Osteoblast (primary cell): ENCODE measurements around the gene BAZ2B. TPM values are rescaled to one million over a fixed set of nuclear protein-coding genes. Genes with fewer than 3 reads are reported as not detected.

Source experiments
- DNase-seq: peaks from one replicate; pipeline ENCODE4 v3.0.0; 2011; ENCODE audit warnings: low spot score, mixed read lengths; ENCODE audit not compliant: insufficient read length; ENCODE audit errors: missing footprints
- H2AFZ ChIP-seq: 2 replicates; pipeline ENCODE4 v1.6.0; 2011; ENCODE audit warnings: mild to moderate bottlenecking, low read length
- H3K27ac ChIP-seq: 2 replicates; pipeline ENCODE4 v1.5.1; 2011; ENCODE audit warnings: mild to moderate bottlenecking, low read depth, low read length, moderate library complexity
- H3K27me3 ChIP-seq: 2 replicates; pipeline ENCODE4 v1.6.0; 2012; ENCODE audit warnings: mild to moderate bottlenecking, control low read depth, inconsistent platforms, low read length, moderate library complexity; ENCODE audit not compliant: insufficient read depth
- H3K36me3 ChIP-seq: 2 replicates; pipeline ENCODE4 v1.5.1; 2011; ENCODE audit warnings: mild to moderate bottlenecking, low read length, control low read depth, moderate library complexity; ENCODE audit not compliant: insufficient read depth
- H3K4me1 ChIP-seq: 2 replicates; pipeline ENCODE4 v1.5.1; 2011; ENCODE audit warnings: mild to moderate bottlenecking, low read length, control low read depth, moderate library complexity; ENCODE audit not compliant: insufficient read depth
- H3K4me2 ChIP-seq: 2 replicates; pipeline ENCODE4 v1.6.0; 2011; ENCODE audit warnings: mild to moderate bottlenecking, low read length; ENCODE audit not compliant: insufficient read depth
- H3K4me3 ChIP-seq: fragments of 200-600 bp; sonication (generic); 3 replicates; pipeline ENCODE4 v1.5.1; 2012; ENCODE audit warnings: mild to moderate bottlenecking, low read length, inconsistent platforms; ENCODE audit not compliant: insufficient read depth
- H3K79me2 ChIP-seq: 2 replicates; pipeline ENCODE4 v1.6.0; 2012; ENCODE audit warnings: mild to moderate bottlenecking, low read length, control low read depth, inconsistent platforms; ENCODE audit not compliant: insufficient read depth
- H3K9me3 ChIP-seq: 2 replicates; pipeline ENCODE4 v1.5.1; 2011; ENCODE audit warnings: low read depth, low read length, control low read depth
- H4K20me1 ChIP-seq: 2 replicates; pipeline ENCODE4 v1.6.0; 2012; ENCODE audit warnings: mild to moderate bottlenecking, low read length, control low read depth; ENCODE audit not compliant: insufficient read depth
- total RNA-seq: library from RNA; depleted of rRNA; stranded (reverse); fragments of >200 nt; gene quantifications from 2 replicates; pipeline ENCODE4 v1.2.3, GENCODE V29; 2012
- TF ChIP-seq, protein P1 (sequence below): IDR thresholded peaks from 2 replicates; pipeline ENCODE4 v1.5.1; 2011; ENCODE audit warnings: mild to moderate bottlenecking, low read depth, low read length, moderate library complexity; ENCODE audit errors: extremely low read depth

BAZ2B gene
- total RNA-seq, 1 donor = 59.4 TPM

GRCh38 chr2:159322419-159322818 lies 293.9 kb downstream of the BAZ2B start:
- TF ChIP-seq, protein P1, sequence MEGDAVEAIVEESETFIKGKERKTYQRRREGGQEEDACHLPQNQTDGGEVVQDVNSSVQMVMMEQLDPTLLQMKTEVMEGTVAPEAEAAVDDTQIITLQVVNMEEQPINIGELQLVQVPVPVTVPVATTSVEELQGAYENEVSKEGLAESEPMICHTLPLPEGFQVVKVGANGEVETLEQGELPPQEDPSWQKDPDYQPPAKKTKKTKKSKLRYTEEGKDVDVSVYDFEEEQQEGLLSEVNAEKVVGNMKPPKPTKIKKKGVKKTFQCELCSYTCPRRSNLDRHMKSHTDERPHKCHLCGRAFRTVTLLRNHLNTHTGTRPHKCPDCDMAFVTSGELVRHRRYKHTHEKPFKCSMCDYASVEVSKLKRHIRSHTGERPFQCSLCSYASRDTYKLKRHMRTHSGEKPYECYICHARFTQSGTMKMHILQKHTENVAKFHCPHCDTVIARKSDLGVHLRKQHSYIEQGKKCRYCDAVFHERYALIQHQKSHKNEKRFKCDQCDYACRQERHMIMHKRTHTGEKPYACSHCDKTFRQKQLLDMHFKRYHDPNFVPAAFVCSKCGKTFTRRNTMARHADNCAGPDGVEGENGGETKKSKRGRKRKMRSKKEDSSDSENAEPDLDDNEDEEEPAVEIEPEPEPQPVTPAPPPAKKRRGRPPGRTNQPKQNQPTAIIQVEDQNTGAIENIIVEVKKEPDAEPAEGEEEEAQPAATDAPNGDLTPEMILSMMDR = no peak
- H3K4me2 ChIP-seq = no peak overlapping the region
- no peak overlapping the region for H2AFZ ChIP-seq
- no peak for DNase-seq
- H3K4me3 ChIP-seq = no peak overlapping the region
- H3K4me1 ChIP-seq = no peaks in the 10 kb centered on the region
- H3K36me3 ChIP-seq = peaks cover 4% of the 10 kb centered on the region
- H3K27me3 ChIP-seq = no peaks in the 10 kb centered on the region
- H4K20me1 ChIP-seq = no peaks in the 10 kb centered on the region
- H3K79me2 ChIP-seq = no peaks in the 10 kb centered on the region
- no peak overlapping the region for H3K27ac ChIP-seq
- H3K9me3 ChIP-seq = no peaks in the 10 kb centered on the region

GRCh38 chr2:159317392-159318088 lies 298.8 kb downstream of the BAZ2B start:
- peaks cover 9% of the 10 kb centered on the region for H3K36me3 ChIP-seq
- no peaks in the 10 kb centered on the region for H3K27me3 ChIP-seq
- no peak overlapping the region for H2AFZ ChIP-seq
- H4K20me1 ChIP-seq = no peaks in the 10 kb centered on the region
- H3K27ac ChIP-seq = no peak overlapping the region
- no peaks in the 10 kb centered on the region for H3K79me2 ChIP-seq
- no peak overlapping the region for H3K4me3 ChIP-seq
- H3K4me2 ChIP-seq = no peak overlapping the region
- TF ChIP-seq, protein P1 = no peak
- no peak for DNase-seq
- H3K9me3 ChIP-seq = no peaks in the 10 kb centered on the region
- H3K4me1 ChIP-seq = no peaks in the 10 kb centered on the region

GRCh38 chr2:159307942-159308341 lies 308.4 kb downstream of the BAZ2B start:
- no peak for DNase-seq
- Histone ChIP-seq H3K79me2 (no peaks in the 10 kb centered on the region), H3K4me2 (no peak overlapping the region), H3K4me1 (no peaks in the 10 kb centered on the region), H3K27me3 (no peaks in the 10 kb centered on the region), H3K27ac (no peak overlapping the region), H3K4me3 (no peak overlapping the region), H4K20me1 (no peaks in the 10 kb centered on the region), H2AFZ (no peak overlapping the region), H3K36me3 (no peaks in the 10 kb centered on the region), H3K9me3 (no peaks in the 10 kb centered on the region)
- TF ChIP-seq, protein P1 = no peak

GRCh38 chr2:159300586-159300985 lies 315.8 kb downstream of the BAZ2B start:
- H3K36me3 ChIP-seq = no peaks in the 10 kb centered on the region
- TF ChIP-seq, protein P1 = no peak
- no peak overlapping the region for H3K27ac ChIP-seq
- H3K4me3 ChIP-seq = no peak overlapping the region
- no peak overlapping the region for H3K4me2 ChIP-seq
- no peaks in the 10 kb centered on the region for H4K20me1 ChIP-seq
- DNase-seq = peak; percentile 8
- H3K9me3 ChIP-seq = no peaks in the 10 kb centered on the region
- no peaks in the 10 kb centered on the region for H3K79me2 ChIP-seq
- no peaks in the 10 kb centered on the region for H3K4me1 ChIP-seq
- H2AFZ ChIP-seq = no peak overlapping the region
- H3K27me3 ChIP-seq = no peaks in the 10 kb centered on the region
